Panc1 (cell line): Measurements from ENCODE around the gene SSPN. TPM values are rescaled to one million over a fixed set of nuclear protein-coding genes. Genes with fewer than 3 reads are reported as not detected.

ENCODE experiments used
- ATAC-seq: fragments of 200-7000 bp; cut with Tn5 transposase; 2 replicates; pipeline ENCODE4 v1.9.1; 2020; ENCODE audit warnings: mild to moderate bottlenecking, moderate library complexity
- BruUV-seq: library from RNA; stranded (reverse); fragments of 400-500 nt; replicated peaks from 2 replicates; lab custom pipeline; 2021; lab: Mats Ljungman, UMichigan
- CTCF ChIA-PET: fragments of 300-600 bp; sonication (Branson Sonifier 250); formaldehyde crosslinking; loops from one replicate; lab custom pipeline; 2022; ENCODE audit warnings: antibody characterized with exemption; lab: Charles Lee
- POLR2A ChIA-PET: fragments of 300-600 bp; sonication (Branson Sonifier 250); formaldehyde crosslinking; loops from one replicate; lab custom pipeline; 2022; ENCODE audit warnings: antibody characterized with exemption; lab: Charles Lee
- DNase-seq: peaks from one replicate; pipeline ENCODE4 v3.0.0-alpha.2; 2010; ENCODE audit warnings: low read depth, low spot score
- H3K27ac ChIP-seq: 2 replicates; pipeline ENCODE4 v1.5.1; 2011; ENCODE audit warnings: mild to moderate bottlenecking, low read length, inconsistent platforms
- H3K27me3 ChIP-seq: fragments of 200-500 bp; sonication (Bioruptor generic); 2 replicates; pipeline ENCODE4 v1.6.0; 2014; ENCODE audit warnings: low read length, inconsistent platforms; ENCODE audit not compliant: control insufficient read depth, insufficient read depth
- H3K36me3 ChIP-seq: fragments of 200-500 bp; sonication (Bioruptor generic); 2 replicates; pipeline ENCODE4 v1.5.1; 2014; ENCODE audit warnings: inconsistent platforms, mild to moderate bottlenecking, low read length, moderate library complexity; ENCODE audit not compliant: control insufficient read depth, insufficient read depth
- H3K4me1 ChIP-seq: 2 replicates; pipeline ENCODE4 v1.5.1; 2011; ENCODE audit warnings: inconsistent platforms, mild to moderate bottlenecking, low read length, moderate library complexity; ENCODE audit not compliant: control insufficient read depth, insufficient read depth
- H3K4me3 ChIP-seq, 2 experiments: 2 replicates each; pipeline ENCODE4 v1.5.1; 2011 to 2012; ENCODE audit warnings: low read depth in 2 of 2, low read length in 2 of 2, mild to moderate bottlenecking in 2 of 2, inconsistent platforms in 1 of 2, moderate library complexity in 1 of 2
- H3K9me3 ChIP-seq: fragments of 200-500 bp; sonication (Bioruptor generic); 2 replicates; pipeline ENCODE4 v1.5.1; 2014; ENCODE audit warnings: low read depth, mild to moderate bottlenecking, inconsistent platforms, low read length, moderate library complexity; ENCODE audit not compliant: control insufficient read depth, insufficient read depth
- POLR2AphosphoS5 ChIP-seq: IDR thresholded peaks from 2 replicates; pipeline ENCODE4 v1.6.1; 2012; ENCODE audit warnings: mild to moderate bottlenecking, low read depth, low read length, moderate library complexity
- SIN3A ChIP-seq: IDR thresholded peaks from 2 replicates; pipeline ENCODE4 v1.6.1; 2012; ENCODE audit warnings: low read depth, mild to moderate bottlenecking, low read length, moderate library complexity, borderline replicate concordance; ENCODE audit not compliant: insufficient read depth
- TCF7L2 ChIP-seq: IDR thresholded peaks from 2 replicates; pipeline ENCODE4 v1.6.1; 2011; ENCODE audit warnings: mild to moderate bottlenecking, low read depth, low read length, inconsistent platforms
- in situ Hi-C: cut with HindIII; loops from 2 replicates; pipeline ENCODE4 v1.10.0; 2016; ENCODE audit warnings: low sequenced_read_pairs, low pct_unique_long_range_greater_than_20kb
- intact Hi-C: fragments of 100-400 bp; cut with micrococcal nuclease; formaldehyde crosslinking; loops from one replicate; pipeline ENCODE4 v1.10.0; 2022; ENCODE audit not compliant: unreplicated experiment
- total RNA-seq: library from RNA; stranded (reverse); gene quantifications from one replicate; pipeline ENCODE4 v1.2.1, GENCODE V29; 2021; ENCODE audit not compliant: unreplicated experiment
- TF ChIP-seq, protein P1 (sequence below), 2 experiments: IDR thresholded peaks; 2 replicates each; pipeline ENCODE4 v1.6.1; 2011 to 2012; ENCODE audit warnings: low read depth in 2 of 2, control low read depth in 1 of 2, low read length in 1 of 2, mild to moderate bottlenecking in 1 of 2, moderate library complexity in 1 of 2; ENCODE audit not compliant: insufficient read depth in 1 of 2
- TF ChIP-seq, protein P2 (sequence below): fragments of 450-650 bp; IDR thresholded peaks from 2 replicates; pipeline ENCODE4 v1.5.1; 2017; ENCODE audit warnings: mild to moderate bottlenecking

The SSPN gene
- total RNA-seq, 1 experiment from 2014 or later = 23.4 TPM

DNA sequence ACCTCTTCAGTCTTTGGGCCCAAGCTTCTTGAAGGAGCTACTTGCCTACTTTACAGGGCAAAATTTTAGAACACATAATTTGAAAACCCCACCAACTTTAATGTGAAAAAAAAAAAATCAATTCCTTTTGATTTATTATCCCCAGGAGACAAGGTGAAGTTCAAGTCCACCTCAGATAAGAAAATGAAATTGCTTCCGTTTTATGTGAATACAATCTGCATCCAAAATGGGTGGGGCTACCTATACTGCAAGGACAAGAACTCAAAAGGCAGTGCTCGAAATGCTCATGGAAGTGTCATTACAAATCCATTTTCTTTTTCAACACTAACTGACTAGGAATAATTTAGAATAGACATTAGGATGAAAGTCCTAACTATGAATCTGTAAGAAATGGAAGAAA is 45.7 kb downstream of the SSPN start:
- no peaks in the 10 kb centered on the region for H3K36me3 ChIP-seq
- ChIA-PET CTCF (no interaction called here), POLR2A (no interaction called here)
- TF ChIP-seq POLR2AphosphoS5 = no peak
- no peak for TF ChIP-seq TCF7L2
- TF ChIP-seq SIN3A = no peak
- TF ChIP-seq, protein P1, sequence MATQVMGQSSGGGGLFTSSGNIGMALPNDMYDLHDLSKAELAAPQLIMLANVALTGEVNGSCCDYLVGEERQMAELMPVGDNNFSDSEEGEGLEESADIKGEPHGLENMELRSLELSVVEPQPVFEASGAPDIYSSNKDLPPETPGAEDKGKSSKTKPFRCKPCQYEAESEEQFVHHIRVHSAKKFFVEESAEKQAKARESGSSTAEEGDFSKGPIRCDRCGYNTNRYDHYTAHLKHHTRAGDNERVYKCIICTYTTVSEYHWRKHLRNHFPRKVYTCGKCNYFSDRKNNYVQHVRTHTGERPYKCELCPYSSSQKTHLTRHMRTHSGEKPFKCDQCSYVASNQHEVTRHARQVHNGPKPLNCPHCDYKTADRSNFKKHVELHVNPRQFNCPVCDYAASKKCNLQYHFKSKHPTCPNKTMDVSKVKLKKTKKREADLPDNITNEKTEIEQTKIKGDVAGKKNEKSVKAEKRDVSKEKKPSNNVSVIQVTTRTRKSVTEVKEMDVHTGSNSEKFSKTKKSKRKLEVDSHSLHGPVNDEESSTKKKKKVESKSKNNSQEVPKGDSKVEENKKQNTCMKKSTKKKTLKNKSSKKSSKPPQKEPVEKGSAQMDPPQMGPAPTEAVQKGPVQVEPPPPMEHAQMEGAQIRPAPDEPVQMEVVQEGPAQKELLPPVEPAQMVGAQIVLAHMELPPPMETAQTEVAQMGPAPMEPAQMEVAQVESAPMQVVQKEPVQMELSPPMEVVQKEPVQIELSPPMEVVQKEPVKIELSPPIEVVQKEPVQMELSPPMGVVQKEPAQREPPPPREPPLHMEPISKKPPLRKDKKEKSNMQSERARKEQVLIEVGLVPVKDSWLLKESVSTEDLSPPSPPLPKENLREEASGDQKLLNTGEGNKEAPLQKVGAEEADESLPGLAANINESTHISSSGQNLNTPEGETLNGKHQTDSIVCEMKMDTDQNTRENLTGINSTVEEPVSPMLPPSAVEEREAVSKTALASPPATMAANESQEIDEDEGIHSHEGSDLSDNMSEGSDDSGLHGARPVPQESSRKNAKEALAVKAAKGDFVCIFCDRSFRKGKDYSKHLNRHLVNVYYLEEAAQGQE (IDR thresholded peaks at IDR 0.05; ENCODE audit: insufficient read depth in 1 of 2, low read depth in 2 of 2, low read length in 1 of 2) = no peak
- TF ChIP-seq, protein P2, sequence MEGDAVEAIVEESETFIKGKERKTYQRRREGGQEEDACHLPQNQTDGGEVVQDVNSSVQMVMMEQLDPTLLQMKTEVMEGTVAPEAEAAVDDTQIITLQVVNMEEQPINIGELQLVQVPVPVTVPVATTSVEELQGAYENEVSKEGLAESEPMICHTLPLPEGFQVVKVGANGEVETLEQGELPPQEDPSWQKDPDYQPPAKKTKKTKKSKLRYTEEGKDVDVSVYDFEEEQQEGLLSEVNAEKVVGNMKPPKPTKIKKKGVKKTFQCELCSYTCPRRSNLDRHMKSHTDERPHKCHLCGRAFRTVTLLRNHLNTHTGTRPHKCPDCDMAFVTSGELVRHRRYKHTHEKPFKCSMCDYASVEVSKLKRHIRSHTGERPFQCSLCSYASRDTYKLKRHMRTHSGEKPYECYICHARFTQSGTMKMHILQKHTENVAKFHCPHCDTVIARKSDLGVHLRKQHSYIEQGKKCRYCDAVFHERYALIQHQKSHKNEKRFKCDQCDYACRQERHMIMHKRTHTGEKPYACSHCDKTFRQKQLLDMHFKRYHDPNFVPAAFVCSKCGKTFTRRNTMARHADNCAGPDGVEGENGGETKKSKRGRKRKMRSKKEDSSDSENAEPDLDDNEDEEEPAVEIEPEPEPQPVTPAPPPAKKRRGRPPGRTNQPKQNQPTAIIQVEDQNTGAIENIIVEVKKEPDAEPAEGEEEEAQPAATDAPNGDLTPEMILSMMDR = no peak
- in situ Hi-C loops = no loop called here
- DNase-seq (no peak), ATAC-seq (no peak)
- no peak overlapping the region for H3K4me3 ChIP-seq
- intact Hi-C loops = no loop called here
- no peak overlapping the region for H3K27ac ChIP-seq
- BruUV-seq = no TSS peak
- H3K27me3 ChIP-seq = no peaks in the 10 kb centered on the region
- H3K4me1 ChIP-seq = 0 out of 2 replicates have a peak, but pooled peaks cover 5% of the 10 kb centered on the region
- no peaks in the 10 kb centered on the region for H3K9me3 ChIP-seq

DNA sequence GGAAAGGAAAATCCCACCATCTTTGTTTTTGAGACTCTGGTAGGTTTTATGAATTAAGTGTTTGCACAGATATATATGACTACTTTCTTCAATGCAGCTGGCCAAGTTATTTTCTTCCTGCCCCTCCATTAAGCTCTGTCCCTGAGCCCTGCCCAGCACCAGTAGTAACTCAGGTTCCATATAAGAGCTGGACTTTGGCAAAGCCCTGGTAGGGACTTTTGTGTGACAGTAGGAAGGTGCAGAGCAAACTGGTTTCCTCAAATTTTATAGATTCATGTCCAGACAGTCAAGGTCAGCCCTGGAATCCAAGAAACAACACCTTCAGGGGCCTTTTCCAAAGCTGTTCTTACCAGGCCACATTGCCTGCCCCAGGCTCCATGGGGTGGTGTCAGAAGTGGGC is 47.3 kb downstream of the SSPN start:
- POLR2A ChIA-PET = no interaction called here
- in situ Hi-C loops = no loop called here
- Histone ChIP-seq H3K27me3 (no peaks in the 10 kb centered on the region), H3K4me1 (0 out of 2 replicates have a peak, but pooled peaks cover 5% of the 10 kb centered on the region), H3K27ac (no peak overlapping the region), H3K9me3 (no peaks in the 10 kb centered on the region), H3K4me3 (no peak overlapping the region), H3K36me3 (no peaks in the 10 kb centered on the region)
- intact Hi-C loops = no loop called here
- TF ChIP-seq, protein P1 (IDR thresholded peaks at IDR 0.05; ENCODE audit: insufficient read depth in 1 of 2, low read depth in 2 of 2, low read length in 1 of 2) = no peak
- TF ChIP-seq SIN3A (no peak), TCF7L2 (no peak), POLR2AphosphoS5 (no peak)
- TF ChIP-seq, protein P2 = no peak
- ATAC-seq = no peak
- CTCF ChIA-PET = no interaction called here
- DNase-seq = no peak
- BruUV-seq = no TSS peak
